HG03039 (cell line): ENCODE measurements around the gene C11orf91.

ENCODE experiments used
- ATAC-seq: cut with Tn5 transposase; IDR thresholded peaks from one replicate; pipeline ENCODE4 v1.9.1; 2021; ENCODE audit warnings: mild to moderate bottlenecking, moderate library complexity; ENCODE audit not compliant: unreplicated experiment

The C11orf91 gene

DNA sequence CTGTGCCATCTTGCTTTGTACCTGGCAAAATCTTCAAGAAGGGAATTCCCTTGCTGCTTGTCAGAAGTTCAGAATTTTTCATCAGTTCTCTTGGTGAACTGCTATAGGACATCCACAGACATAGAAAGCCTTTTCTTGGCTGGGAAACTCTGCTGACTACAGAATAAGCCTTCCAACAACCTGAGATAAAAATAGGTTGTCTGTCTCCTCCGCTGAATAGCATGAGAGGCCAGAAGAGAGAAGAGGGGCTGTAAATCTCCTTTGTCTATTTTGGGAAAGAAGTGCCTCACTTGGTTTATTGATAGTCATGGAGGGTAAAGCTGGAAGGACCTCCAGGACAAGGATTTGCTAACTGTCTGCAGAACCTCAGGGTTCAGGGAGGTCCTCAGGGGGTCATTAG lies 48.2 kb downstream of the C11orf91 start:
- no peak for ATAC-seq

DNA sequence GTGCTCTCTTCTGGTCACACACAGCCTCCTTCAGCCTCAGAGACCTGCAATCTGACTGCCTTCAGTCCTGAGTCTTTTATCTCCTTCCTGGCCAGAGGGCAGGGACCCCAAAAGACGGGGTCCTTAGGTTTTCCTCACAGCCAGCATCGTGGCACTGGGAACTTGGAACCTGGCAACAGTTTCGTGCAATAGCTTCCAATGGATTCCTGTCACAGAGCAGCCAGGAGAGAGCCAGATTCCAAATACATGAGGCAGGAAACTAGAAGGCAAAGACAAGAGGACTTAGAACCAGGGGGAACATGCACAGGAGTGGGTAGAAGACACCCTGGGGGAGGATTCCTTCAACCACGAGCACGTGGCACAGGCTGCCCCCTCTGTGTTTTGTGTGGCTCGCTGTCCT lies 48.6 kb downstream of the C11orf91 start:
- ATAC-seq = no peak

DNA sequence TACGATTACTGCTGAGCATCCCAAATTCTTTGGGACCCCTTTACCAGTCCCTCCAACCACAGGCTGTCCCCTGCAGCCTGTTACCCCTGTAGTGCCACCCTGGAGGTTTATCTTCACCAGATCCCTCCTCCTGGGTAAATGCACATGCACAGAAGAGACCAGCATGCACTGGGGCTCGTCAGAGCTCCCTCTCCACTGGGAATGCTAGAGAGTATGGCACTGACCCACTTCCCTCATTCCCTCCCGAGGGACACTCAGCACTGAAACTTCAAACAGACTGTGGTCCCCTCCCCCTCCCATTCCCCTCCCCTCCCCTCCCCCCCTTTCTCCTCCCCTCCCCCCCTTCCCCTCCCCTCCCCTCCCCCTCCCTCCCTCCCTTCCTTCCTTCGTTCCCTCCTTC lies 49.1 kb downstream of the C11orf91 start:
- no peak for ATAC-seq

DNA sequence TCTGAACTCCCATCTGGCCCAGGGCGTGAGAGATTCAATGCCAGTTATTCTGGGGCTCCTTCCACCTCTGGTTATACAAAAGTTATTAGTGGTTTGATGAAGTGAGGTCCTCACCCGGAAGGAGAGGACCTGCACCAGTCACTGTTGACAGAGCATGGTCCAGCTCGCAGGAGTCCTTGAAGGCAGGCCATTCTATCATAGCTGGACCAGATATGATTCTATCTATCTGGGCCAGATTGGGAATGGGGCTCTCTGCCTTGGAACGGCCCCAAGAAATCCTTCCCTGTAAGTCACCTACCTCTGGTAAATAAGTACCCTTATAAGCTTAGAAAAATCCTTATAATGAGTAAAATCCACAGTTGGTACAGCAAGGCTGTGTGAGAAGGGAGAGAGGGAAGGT lies 50.7 kb downstream of the C11orf91 start:
- ATAC-seq = no peak
